Measurements from ENCODE around the gene TPPP3. TPM values are rescaled to one million over a fixed set of nuclear protein-coding genes. Genes with fewer than 3 reads are reported as not detected.

Gene TPPP3
- total and polyA plus RNA-seq, 9 of the 15 experiments (the other 6 are each of a cell fraction or from before 2014, with no cell fraction given), result 0.13 to 0.50 (median 0.36) TPM; not detected in 2

DNA sequence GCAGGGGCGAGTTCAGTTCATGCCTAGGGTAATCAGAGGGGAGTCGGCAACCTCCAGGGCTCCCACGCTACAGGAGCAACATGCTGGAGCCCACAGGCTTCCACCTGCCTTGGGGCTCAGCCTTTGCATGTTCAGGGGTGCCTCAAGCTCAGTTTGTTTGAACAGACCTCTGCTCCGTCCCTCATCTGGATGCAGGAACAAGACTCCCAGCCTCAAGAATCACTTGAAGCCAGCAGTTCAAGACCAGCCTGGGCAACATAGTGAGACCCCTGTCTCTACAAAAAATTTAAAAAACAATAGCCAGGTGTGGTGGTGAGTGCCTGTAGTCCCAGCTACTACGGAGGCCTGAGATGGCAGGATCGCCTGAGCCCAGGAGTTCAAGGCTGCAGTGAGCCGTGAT lies 32.7 kb upstream of the TPPP3 start (continued):
- TF ChIP-seq NR3C1 (CRISPR knock-in tag; IDR thresholded peaks at IDR 0.05) (no peak), SMAD2 (IDR thresholded peaks at IDR 0.05; ENCODE audit: low read depth, low read length) (no peak), POLR3G (IDR thresholded peaks at IDR 0.05; ENCODE audit: extremely low read depth, insufficient read length, insufficient replicate concordance) (no peak), BMI1 (IDR thresholded peaks at IDR 0.05; ENCODE audit: low read length) (no peak), GTF2B (IDR thresholded peaks at IDR 0.05; ENCODE audit: extremely low read depth, insufficient read length) (no peak), MEIS2 (IDR thresholded peaks at IDR 0.05; ENCODE audit: partially characterized antibody) (no peak), RFX7 (CRISPR knock-in tag; IDR thresholded peaks at IDR 0.05) (no peak), CAMTA2 (CRISPR knock-in tag; conservative IDR thresholded peaks at IDR 0.05) (no peak), MTA3 (IDR thresholded peaks at IDR 0.05; ENCODE audit: borderline replicate concordance) (no peak), HEY1 (CRISPR knock-in tag; IDR thresholded peaks at IDR 0.05; ENCODE audit: borderline replicate concordance) (no peak), DACH1 (IDR thresholded peaks at IDR 0.05; ENCODE audit: partially characterized antibody) (no peak), NCOA4 (IDR thresholded peaks at IDR 0.05; ENCODE audit: partially characterized antibody) (no peak), HINFP (tag; conservative IDR thresholded peaks at IDR 0.05; ENCODE audit: low read depth) (no peak), ZNF57 (CRISPR knock-in tag; IDR thresholded peaks at IDR 0.05) (no peak), HDAC8 (tag; IDR thresholded peaks at IDR 0.05) (no peak)
- TF ChIP-seq, protein P1, sequence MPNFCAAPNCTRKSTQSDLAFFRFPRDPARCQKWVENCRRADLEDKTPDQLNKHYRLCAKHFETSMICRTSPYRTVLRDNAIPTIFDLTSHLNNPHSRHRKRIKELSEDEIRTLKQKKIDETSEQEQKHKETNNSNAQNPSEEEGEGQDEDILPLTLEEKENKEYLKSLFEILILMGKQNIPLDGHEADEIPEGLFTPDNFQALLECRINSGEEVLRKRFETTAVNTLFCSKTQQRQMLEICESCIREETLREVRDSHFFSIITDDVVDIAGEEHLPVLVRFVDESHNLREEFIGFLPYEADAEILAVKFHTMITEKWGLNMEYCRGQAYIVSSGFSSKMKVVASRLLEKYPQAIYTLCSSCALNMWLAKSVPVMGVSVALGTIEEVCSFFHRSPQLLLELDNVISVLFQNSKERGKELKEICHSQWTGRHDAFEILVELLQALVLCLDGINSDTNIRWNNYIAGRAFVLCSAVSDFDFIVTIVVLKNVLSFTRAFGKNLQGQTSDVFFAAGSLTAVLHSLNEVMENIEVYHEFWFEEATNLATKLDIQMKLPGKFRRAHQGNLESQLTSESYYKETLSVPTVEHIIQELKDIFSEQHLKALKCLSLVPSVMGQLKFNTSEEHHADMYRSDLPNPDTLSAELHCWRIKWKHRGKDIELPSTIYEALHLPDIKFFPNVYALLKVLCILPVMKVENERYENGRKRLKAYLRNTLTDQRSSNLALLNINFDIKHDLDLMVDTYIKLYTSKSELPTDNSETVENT (CRISPR knock-in tag; IDR thresholded peaks at IDR 0.05), result no peak

Measured in K562 (cell line).